Activated CD8-positive, alpha-beta T cell treated with anti-CD3 and anti-CD28 coated beads for 36 hours (primary cell): ENCODE data around the gene MINPP1. TPM values are rescaled to one million over a fixed set of nuclear protein-coding genes. Genes with fewer than 3 reads are reported as not detected.

Experiments
- ATAC-seq: fragments of 200-7000 bp; cut with Tn5 transposase; one replicate; pipeline ENCODE4 v1.10.0; 2021; ENCODE audit warnings: mild to moderate bottlenecking, moderate library complexity
- CTCF ChIA-PET: fragments of 350-600 bp; sonication (Branson Sonifier 250); formaldehyde crosslinking; loops from one replicate; lab custom pipeline; 2021; ENCODE audit warnings: antibody characterized with exemption; lab: Charles Lee
- POLR2A ChIA-PET: fragments of 350-600 bp; sonication (Branson Sonifier 250); formaldehyde crosslinking; loops from one replicate; lab custom pipeline; 2021; ENCODE audit warnings: antibody characterized with exemption; lab: Charles Lee
- DNase-seq: peaks from one replicate; pipeline ENCODE4 v3.0.0-alpha.2; 2020
- H3K27ac Mint-ChIP-seq: one replicate; pipeline ENCODE4 v1.8.0; 2021; ENCODE audit warnings: mild to moderate bottlenecking, mixed read lengths
- H3K27me3 Mint-ChIP-seq: one replicate; pipeline ENCODE4 v1.8.0; 2021; ENCODE audit warnings: mixed read lengths
- H3K36me3 Mint-ChIP-seq: one replicate; pipeline ENCODE4 v1.8.0; 2021; ENCODE audit warnings: low read depth, mixed read lengths
- H3K4me1 Mint-ChIP-seq: one replicate; pipeline ENCODE4 v1.8.0; 2021; ENCODE audit warnings: low read depth, mixed read lengths
- H3K4me3 Mint-ChIP-seq: one replicate; pipeline ENCODE4 v1.8.0; 2021; ENCODE audit warnings: mild to moderate bottlenecking, moderate library complexity, mixed read lengths
- H3K9me3 Mint-ChIP-seq: one replicate; pipeline ENCODE4 v1.8.0; 2021; ENCODE audit warnings: mixed read lengths
- CTCF ChIP-seq: fragments of 200-600 bp; IDR thresholded peaks from one replicate; pipeline ENCODE4 v1.8.0; 2022; ENCODE audit warnings: antibody characterized with exemption, mild to moderate bottlenecking
- intact Hi-C: fragments of 100-400 bp; cut with micrococcal nuclease; formaldehyde crosslinking; loops from one replicate; pipeline ENCODE4 v1.10.0; 2022
- total RNA-seq, 2 experiments: library from RNA; stranded (reverse); gene quantifications; one replicate each; pipeline ENCODE4 v1.2.3, GENCODE V29; 2021

Gene MINPP1
- total RNA-seq, 2 experiments from 2014 or later, result 6.0 to 7.1 TPM

GRCh38 chr10:87544721-87545120 is 40.0 kb downstream of the MINPP1 start:
- H3K4me3 Mint-ChIP-seq, result no peak overlapping the region
- DNase-seq (no peak), ATAC-seq (no peak)
- H3K9me3 Mint-ChIP-seq, result peaks cover 18% of the 10 kb centered on the region
- peaks cover 14% of the 10 kb centered on the region for H3K4me1 Mint-ChIP-seq
- no peak overlapping the region for H3K27ac Mint-ChIP-seq
- H3K27me3 Mint-ChIP-seq, result no peaks in the 10 kb centered on the region
- intact Hi-C loops, result no loop called here
- ChIA-PET CTCF (no interaction called here), POLR2A (no interaction called here)
- no peak for TF ChIP-seq CTCF
- peaks cover 44% of the 10 kb centered on the region for H3K36me3 Mint-ChIP-seq

- no peaks in the 10 kb centered on the region for H3K27me3 Mint-ChIP-seq
- CTCF ChIA-PET, result no interaction called here
- H3K4me1 Mint-ChIP-seq, result peaks cover 16% of the 10 kb centered on the region
- ATAC-seq (no peak), DNase-seq (no peak)
- H3K9me3 Mint-ChIP-seq, result peaks cover 18% of the 10 kb centered on the region
- no peak for TF ChIP-seq CTCF
- H3K36me3 Mint-ChIP-seq, result peaks cover 35% of the 10 kb centered on the region
- H3K27ac Mint-ChIP-seq, result no peak overlapping the region
- intact Hi-C loops, result no loop called here
- no peak overlapping the region for H3K4me3 Mint-ChIP-seq
- POLR2A ChIA-PET, result no interaction called here
Measured at GRCh38 chr10:87545783-87546182, 41.1 kb downstream of the MINPP1 start.

GRCh38 chr10:87546210-87546609 is 41.5 kb downstream of the MINPP1 start:
- Mint-ChIP-seq H3K9me3 (peaks cover 18% of the 10 kb centered on the region), H3K4me1 (peaks cover 20% of the 10 kb centered on the region), H3K27me3 (no peaks in the 10 kb centered on the region), H3K4me3 (no peak overlapping the region), H3K27ac (no peak overlapping the region), H3K36me3 (peaks cover 31% of the 10 kb centered on the region)
- ChIA-PET POLR2A (no interaction called here), CTCF (no interaction called here)
- peak; percentile 66 for ATAC-seq
- peak; percentile 40 for DNase-seq
- TF ChIP-seq CTCF, result no peak
- intact Hi-C loops, result no loop called here

GRCh38 chr10:87546971-87547413 is 42.3 kb downstream of the MINPP1 start:
- intact Hi-C loops, result no loop called here
- H3K27ac Mint-ChIP-seq, result no peak overlapping the region
- no peak overlapping the region for H3K4me3 Mint-ChIP-seq
- no peaks in the 10 kb centered on the region for H3K27me3 Mint-ChIP-seq
- ChIA-PET POLR2A (no interaction called here), CTCF (no interaction called here)
- ATAC-seq (no peak), DNase-seq (no peak)
- peaks cover 25% of the 10 kb centered on the region for H3K36me3 Mint-ChIP-seq
- peaks cover 20% of the 10 kb centered on the region for H3K4me1 Mint-ChIP-seq
- no peak for TF ChIP-seq CTCF
- H3K9me3 Mint-ChIP-seq, result peaks cover 12% of the 10 kb centered on the region

- no peak for TF ChIP-seq CTCF
- ATAC-seq, result no peak
- H3K36me3 Mint-ChIP-seq, result peaks cover 23% of the 10 kb centered on the region
- H3K27ac Mint-ChIP-seq, result no peak overlapping the region
- intact Hi-C loops, result no loop called here
- H3K4me1 Mint-ChIP-seq, result peaks cover 20% of the 10 kb centered on the region
- H3K4me3 Mint-ChIP-seq, result no peak overlapping the region
- CTCF ChIA-PET, result interaction anchor here (1.2 kb wide), 1 partner anchor 14 kb away, joined by 4 read pairs; no protein-coding TSS in a partner anchor
- H3K9me3 Mint-ChIP-seq, result peaks cover 6% of the 10 kb centered on the region
- POLR2A ChIA-PET, result no interaction called here
- H3K27me3 Mint-ChIP-seq, result no peaks in the 10 kb centered on the region
- no peak for DNase-seq
Measured at GRCh38 chr10:87547734-87548311, 43.1 kb downstream of the MINPP1 start.
